Measurements from ENCODE around the gene KIAA1755.

- no peak for TF ChIP-seq CTCF (IDR thresholded peaks at IDR 0.05)
- TF ChIP-seq ZFX (IDR thresholded peaks at IDR 0.05; ENCODE audit: borderline replicate concordance) = no peak
Observed at GRCh38 chr20:38249536-38250310, 10.8 kb downstream of the KIAA1755 start.
